Hepatocyte (in vitro differentiated cells): ENCODE data around the gene SORCS2. TPM values are rescaled to one million over a fixed set of nuclear protein-coding genes. Genes with fewer than 3 reads are reported as not detected.

Source experiments
- DNase-seq: peaks from one replicate; pipeline ENCODE4 v3.0.0-alpha.2; 2016; ENCODE audit warnings: low spot score
- H2AFZ ChIP-seq: fragments of 200-600 bp; sonication (generic); 2 replicates; pipeline ENCODE4 v1.6.0; 2016; ENCODE audit warnings: antibody characterized with exemption, mild to moderate bottlenecking
- H3K27ac ChIP-seq: fragments of 200-600 bp; sonication (generic); 2 replicates; pipeline ENCODE4 v1.5.1; 2016; ENCODE audit warnings: mild to moderate bottlenecking
- H3K27me3 ChIP-seq: fragments of 200-600 bp; sonication (generic); 2 replicates; pipeline ENCODE4 v1.6.1; 2016
- H3K36me3 ChIP-seq: fragments of 200-600 bp; sonication (generic); replicated peaks from 2 replicates; pipeline ENCODE4 v1.5.1; 2016; ENCODE audit warnings: low read depth; ENCODE audit not compliant: insufficient read depth
- H3K4me1 ChIP-seq: fragments of 200-600 bp; sonication (generic); 2 replicates; pipeline ENCODE4 v1.5.1; 2016; ENCODE audit warnings: mild to moderate bottlenecking, moderate library complexity; ENCODE audit not compliant: insufficient read depth
- H3K4me2 ChIP-seq: fragments of 200-600 bp; sonication (generic); 2 replicates; pipeline ENCODE4 v1.6.0; 2016
- H3K4me3 ChIP-seq: fragments of 200-600 bp; sonication (generic); 2 replicates; pipeline ENCODE4 v1.5.1; 2016; ENCODE audit warnings: mild to moderate bottlenecking
- H3K79me2 ChIP-seq: fragments of 200-600 bp; sonication (generic); 2 replicates; pipeline ENCODE4 v1.6.0; 2017; ENCODE audit warnings: mild to moderate bottlenecking
- H3K9me2 ChIP-seq: fragments of 200-600 bp; sonication (generic); replicated peaks from 2 replicates; pipeline ENCODE4 v1.6.0; 2017; ENCODE audit warnings: mild to moderate bottlenecking; ENCODE audit not compliant: insufficient read depth
- H3K9me3 ChIP-seq: fragments of 200-600 bp; sonication (generic); 2 replicates; pipeline ENCODE4 v1.5.1; 2016; ENCODE audit warnings: low read depth, mild to moderate bottlenecking
- H4K20me1 ChIP-seq: fragments of 200-600 bp; sonication (generic); 2 replicates; pipeline ENCODE4 v1.6.0; 2016; ENCODE audit warnings: mild to moderate bottlenecking; ENCODE audit not compliant: insufficient read depth, poor library complexity, severe bottlenecking
- EZH2 ChIP-seq: fragments of 200-600 bp; sonication (generic); IDR thresholded peaks from 2 replicates; pipeline ENCODE4 v1.6.1; 2016; ENCODE audit warnings: antibody characterized with exemption, mild to moderate bottlenecking, borderline replicate concordance
- EZH2phosphoT487 ChIP-seq: fragments of 200-600 bp; sonication (generic); IDR thresholded peaks from one replicate; pipeline ENCODE4 v1.6.1; 2018; ENCODE audit warnings: antibody characterized with exemption, mild to moderate bottlenecking, low read depth, moderate library complexity; ENCODE audit not compliant: unreplicated experiment, severe bottlenecking
- WGBS: methylation state at CpG from one replicate; pipeline ENCODE4 v1.1.6; 2016; ENCODE audit warnings: low lambda C conversion rate; ENCODE audit errors: missing lambda C conversion rate; 5-methylcytosine and 5-hydroxymethylcytosine counted together
- polyA plus RNA-seq: library from polyadenylated mRNA; unstranded; fragments of >200 nt; fragmentation: Nextera tagmentation; extraction: Ambion mirVana; gene quantifications from 2 replicates; pipeline ENCODE4 v1.2.1, GENCODE V29; 2016
- total RNA-seq: library from RNA; depleted of rRNA; stranded (reverse); fragments of >200 nt; gene quantifications from 2 replicates; pipeline ENCODE4 v1.2.3, GENCODE V29; 2014
- TF ChIP-seq, protein P1 (sequence below): fragments of 200-600 bp; sonication (generic); IDR thresholded peaks from 2 replicates; pipeline ENCODE4 v1.5.1; 2016; ENCODE audit warnings: antibody characterized with exemption, mild to moderate bottlenecking; ENCODE audit not compliant: poor library complexity

Gene SORCS2
- total and polyA plus RNA-seq, 2 experiments from 2014 or later = 1.6 to 4.8 TPM

DNA sequence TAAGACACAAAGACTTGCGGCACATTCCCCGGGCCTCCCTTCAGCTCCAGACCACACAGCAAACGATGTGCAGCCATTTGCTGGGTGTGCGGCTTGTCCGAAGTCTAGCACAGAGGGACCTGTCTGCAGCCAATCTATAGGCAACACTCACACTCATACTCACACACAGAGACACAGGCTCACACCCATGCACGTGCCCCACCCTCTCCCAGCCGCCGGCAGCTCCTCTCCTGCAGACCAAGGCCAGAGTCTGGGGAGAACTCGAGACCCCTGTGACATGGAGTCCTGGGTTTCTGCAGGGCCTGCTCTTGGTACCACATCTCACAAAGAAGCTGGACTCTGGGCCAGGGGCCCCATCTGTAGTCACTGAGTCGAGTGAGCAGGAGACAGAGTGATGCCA is 487.8 kb downstream of the SORCS2 start:
- no peaks in the 10 kb centered on the region for H3K9me3 ChIP-seq
- no peak overlapping the region for H2AFZ ChIP-seq
- no peak overlapping the region for H3K4me3 ChIP-seq
- no peaks in the 10 kb centered on the region for H3K27me3 ChIP-seq
- H3K4me2 ChIP-seq = no peak overlapping the region
- H3K79me2 ChIP-seq = no peaks in the 10 kb centered on the region
- WGBS = 84% methylated on average over 10 of the region's 10 CpGs
- TF ChIP-seq EZH2 = no peak
- TF ChIP-seq EZH2phosphoT487 = no peak
- TF ChIP-seq, protein P1, sequence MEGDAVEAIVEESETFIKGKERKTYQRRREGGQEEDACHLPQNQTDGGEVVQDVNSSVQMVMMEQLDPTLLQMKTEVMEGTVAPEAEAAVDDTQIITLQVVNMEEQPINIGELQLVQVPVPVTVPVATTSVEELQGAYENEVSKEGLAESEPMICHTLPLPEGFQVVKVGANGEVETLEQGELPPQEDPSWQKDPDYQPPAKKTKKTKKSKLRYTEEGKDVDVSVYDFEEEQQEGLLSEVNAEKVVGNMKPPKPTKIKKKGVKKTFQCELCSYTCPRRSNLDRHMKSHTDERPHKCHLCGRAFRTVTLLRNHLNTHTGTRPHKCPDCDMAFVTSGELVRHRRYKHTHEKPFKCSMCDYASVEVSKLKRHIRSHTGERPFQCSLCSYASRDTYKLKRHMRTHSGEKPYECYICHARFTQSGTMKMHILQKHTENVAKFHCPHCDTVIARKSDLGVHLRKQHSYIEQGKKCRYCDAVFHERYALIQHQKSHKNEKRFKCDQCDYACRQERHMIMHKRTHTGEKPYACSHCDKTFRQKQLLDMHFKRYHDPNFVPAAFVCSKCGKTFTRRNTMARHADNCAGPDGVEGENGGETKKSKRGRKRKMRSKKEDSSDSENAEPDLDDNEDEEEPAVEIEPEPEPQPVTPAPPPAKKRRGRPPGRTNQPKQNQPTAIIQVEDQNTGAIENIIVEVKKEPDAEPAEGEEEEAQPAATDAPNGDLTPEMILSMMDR = no peak
- H3K9me2 ChIP-seq = no peaks in the 10 kb centered on the region
- DNase-seq = no peak
- no peaks in the 10 kb centered on the region for H4K20me1 ChIP-seq
- no peaks in the 10 kb centered on the region for H3K36me3 ChIP-seq
- no peaks in the 10 kb centered on the region for H3K4me1 ChIP-seq
- H3K27ac ChIP-seq = no peak overlapping the region

GRCh38 chr4:7680731-7681130 is 488.4 kb downstream of the SORCS2 start:
- WGBS = 63% methylated on average over 1 of the region's 1 CpG
- TF ChIP-seq, protein P1 = no peak
- no peak for TF ChIP-seq EZH2
- no peak for TF ChIP-seq EZH2phosphoT487
- no peaks in the 10 kb centered on the region for H3K36me3 ChIP-seq

DNA sequence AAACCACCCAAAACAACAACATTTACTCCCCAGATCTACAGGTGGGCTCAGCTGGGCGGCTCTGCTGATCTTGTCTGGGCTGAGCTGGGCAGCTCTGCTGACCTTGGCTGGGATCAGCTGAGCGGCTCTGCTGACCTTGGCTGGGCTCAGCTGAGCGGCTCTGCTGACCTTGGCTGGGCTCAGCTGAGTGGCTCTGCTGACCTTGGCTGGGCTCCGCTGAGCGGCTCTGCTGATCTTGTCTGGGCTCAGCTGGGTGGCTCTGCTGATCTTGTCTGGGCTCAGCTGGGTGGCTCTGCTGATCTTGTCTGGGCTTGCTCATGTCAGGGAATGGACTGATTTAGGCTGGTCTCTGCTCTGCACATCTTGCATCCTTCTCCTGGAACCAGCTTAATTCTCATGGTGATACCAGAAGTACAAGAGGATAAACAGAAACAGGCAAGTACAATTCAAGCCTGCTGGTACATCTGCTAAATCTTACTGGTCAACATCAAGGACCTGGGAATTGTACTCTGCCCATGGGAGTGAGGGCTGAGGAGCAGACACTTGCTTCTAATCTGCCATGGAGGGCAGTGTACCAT is 490.9 kb downstream of the SORCS2 start:
- H3K79me2 ChIP-seq = no peaks in the 10 kb centered on the region
- H3K9me2 ChIP-seq = no peaks in the 10 kb centered on the region

More at GRCh38 chr4:7680731-7681130, 488.4 kb downstream of the SORCS2 start:
- no peak overlapping the region for H3K27ac ChIP-seq
- H3K27me3 ChIP-seq = no peaks in the 10 kb centered on the region
- no peaks in the 10 kb centered on the region for H3K79me2 ChIP-seq
- no peaks in the 10 kb centered on the region for H4K20me1 ChIP-seq
- no peaks in the 10 kb centered on the region for H3K4me1 ChIP-seq
- DNase-seq = no peak
- H3K9me3 ChIP-seq = no peaks in the 10 kb centered on the region
- H2AFZ ChIP-seq = no peak overlapping the region
- H3K9me2 ChIP-seq = no peaks in the 10 kb centered on the region
- H3K4me3 ChIP-seq = no peak overlapping the region
- no peak overlapping the region for H3K4me2 ChIP-seq

More for the DNA sequence above, 490.9 kb downstream of the SORCS2 start:
- TF ChIP-seq, protein P1 = no peak
- no peak for TF ChIP-seq EZH2phosphoT487
- no peak for TF ChIP-seq EZH2
- no peak overlapping the region for H3K27ac ChIP-seq
- H3K9me3 ChIP-seq = no peaks in the 10 kb centered on the region
- no peaks in the 10 kb centered on the region for H3K4me1 ChIP-seq
- no peaks in the 10 kb centered on the region for H4K20me1 ChIP-seq
- H3K36me3 ChIP-seq = no peaks in the 10 kb centered on the region
- H2AFZ ChIP-seq = no peak overlapping the region
- H3K4me2 ChIP-seq = no peak overlapping the region
- 91% methylated on average over 5 of the region's 5 CpGs for WGBS
- H3K27me3 ChIP-seq = no peaks in the 10 kb centered on the region
- H3K4me3 ChIP-seq = no peak overlapping the region
- no peak for DNase-seq
